ENCODE results near the gene RBFA. TPM values are rescaled to one million over a fixed set of nuclear protein-coding genes. Genes with fewer than 3 reads are reported as not detected.
"Not testable (repeated sequence)": the region's sequence is repeated elsewhere in the genome, so short reads cannot be mapped to it uniquely, and the experiment has no call there.

The RBFA gene
- total RNA-seq, 1 donor from 2014 or later, result 35.3 TPM

GRCh38 chr18:79988451-79989194, 45.6 kb upstream of the RBFA start, which contains the start of gene TXNL4A:
Gene TXNL4A, minus strand, starts transcription at chr18:79988563. Its CDS starts 171 bp downstream, at chr18:79988392.
- Mint-ChIP-seq H3K36me3 (peaks cover 9% of the 10 kb centered on the region), H3K27me3 (ENCODE audit: low read depth) (no peaks in the 10 kb centered on the region), H3K4me3 (peak within 1 kb of the TSS; percentile 93), H3K27ac (peak within 1 kb of the TSS; percentile 100), H3K9me3 (no peaks in the 10 kb centered on the region), H3K4me1 (peaks cover 28% of the 10 kb centered on the region)
- TF ChIP-seq, protein P1, sequence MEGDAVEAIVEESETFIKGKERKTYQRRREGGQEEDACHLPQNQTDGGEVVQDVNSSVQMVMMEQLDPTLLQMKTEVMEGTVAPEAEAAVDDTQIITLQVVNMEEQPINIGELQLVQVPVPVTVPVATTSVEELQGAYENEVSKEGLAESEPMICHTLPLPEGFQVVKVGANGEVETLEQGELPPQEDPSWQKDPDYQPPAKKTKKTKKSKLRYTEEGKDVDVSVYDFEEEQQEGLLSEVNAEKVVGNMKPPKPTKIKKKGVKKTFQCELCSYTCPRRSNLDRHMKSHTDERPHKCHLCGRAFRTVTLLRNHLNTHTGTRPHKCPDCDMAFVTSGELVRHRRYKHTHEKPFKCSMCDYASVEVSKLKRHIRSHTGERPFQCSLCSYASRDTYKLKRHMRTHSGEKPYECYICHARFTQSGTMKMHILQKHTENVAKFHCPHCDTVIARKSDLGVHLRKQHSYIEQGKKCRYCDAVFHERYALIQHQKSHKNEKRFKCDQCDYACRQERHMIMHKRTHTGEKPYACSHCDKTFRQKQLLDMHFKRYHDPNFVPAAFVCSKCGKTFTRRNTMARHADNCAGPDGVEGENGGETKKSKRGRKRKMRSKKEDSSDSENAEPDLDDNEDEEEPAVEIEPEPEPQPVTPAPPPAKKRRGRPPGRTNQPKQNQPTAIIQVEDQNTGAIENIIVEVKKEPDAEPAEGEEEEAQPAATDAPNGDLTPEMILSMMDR (IDR thresholded peaks at IDR 0.05; ENCODE audit: unreplicated experiment), result no peak
- peak; percentile 50 to 75 for DNase-seq (ENCODE audit: low spot score in 2 of 2, unreplicated experiment in 2 of 2)

DNA sequence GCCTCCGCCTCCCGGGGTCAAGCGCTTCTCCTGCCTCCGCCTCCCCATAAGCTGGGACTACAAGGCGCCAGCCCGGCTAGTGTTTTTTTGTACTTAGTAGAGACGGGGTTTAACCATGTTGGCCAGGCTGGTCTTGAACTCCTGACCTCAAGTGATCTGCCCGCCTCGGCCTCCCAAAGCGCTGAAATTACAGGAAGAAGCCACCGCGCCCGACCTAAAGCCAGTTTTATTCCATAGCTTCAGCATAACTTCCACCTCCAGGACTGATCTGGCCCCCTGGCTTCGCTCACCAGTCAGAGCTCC, 45.1 kb upstream of the RBFA start:
- no peaks in the 10 kb centered on the region for H3K9me3 Mint-ChIP-seq
- TF ChIP-seq, protein P1 (IDR thresholded peaks at IDR 0.05; ENCODE audit: unreplicated experiment), result no peak
- H3K36me3 Mint-ChIP-seq, result peaks cover 6% of the 10 kb centered on the region
- H3K4me1 Mint-ChIP-seq, result peaks cover 28% of the 10 kb centered on the region
- H3K27me3 Mint-ChIP-seq (ENCODE audit: low read depth), result no peaks in the 10 kb centered on the region
- peak overlapping the region; percentile 100 for H3K27ac Mint-ChIP-seq
- no peak for DNase-seq (ENCODE audit: low spot score in 2 of 2, unreplicated experiment in 2 of 2)
- H3K4me3 Mint-ChIP-seq, result peak overlapping the region; percentile 93

GRCh38 chr18:79991494-79991893, 42.7 kb upstream of the RBFA start:
- H3K4me3 Mint-ChIP-seq, result no peak overlapping the region
- TF ChIP-seq, protein P1 (IDR thresholded peaks at IDR 0.05; ENCODE audit: unreplicated experiment), result no peak

GRCh38 chr18:79999701-80000100, 34.5 kb upstream of the RBFA start:
- H3K36me3 Mint-ChIP-seq; DNase-seq (ENCODE audit: low spot score in 2 of 2, unreplicated experiment in 2 of 2); H3K27ac Mint-ChIP-seq; H3K27me3 Mint-ChIP-seq (ENCODE audit: low read depth); H3K4me3 Mint-ChIP-seq; H3K4me1 Mint-ChIP-seq: not testable (repeated sequence)
- peaks cover 16% of the 10 kb centered on the region for H3K9me3 Mint-ChIP-seq

More at GRCh38 chr18:79991494-79991893, 42.7 kb upstream of the RBFA start:
- Mint-ChIP-seq H3K9me3 (no peaks in the 10 kb centered on the region), H3K4me1 (peaks cover 22% of the 10 kb centered on the region), H3K36me3 (no peaks in the 10 kb centered on the region), H3K27me3 (ENCODE audit: low read depth) (no peaks in the 10 kb centered on the region), H3K27ac (no peak overlapping the region)
- no peak for DNase-seq (ENCODE audit: low spot score in 2 of 2, unreplicated experiment in 2 of 2)

- Mint-ChIP-seq H3K9me3 (peaks cover 16% of the 10 kb centered on the region), H3K27me3 (ENCODE audit: low read depth) (no peaks in the 10 kb centered on the region), H3K27ac (no peak overlapping the region), H3K4me3 (no peak overlapping the region), H3K36me3 (peaks cover 7% of the 10 kb centered on the region), H3K4me1 (no peaks in the 10 kb centered on the region)
- TF ChIP-seq, protein P1 (IDR thresholded peaks at IDR 0.05; ENCODE audit: unreplicated experiment), result no peak
- DNase-seq (ENCODE audit: low spot score in 2 of 2, unreplicated experiment in 2 of 2), result no peak
These were observed 33.4 kb upstream of the RBFA start for GRCh38 chr18:80000877-80001276.

GRCh38 chr18:80002468-80002867, 31.8 kb upstream of the RBFA start:
- peaks cover 22% of the 10 kb centered on the region for H3K9me3 Mint-ChIP-seq
- H3K4me3 Mint-ChIP-seq, result no peak overlapping the region
- no peaks in the 10 kb centered on the region for H3K4me1 Mint-ChIP-seq
- TF ChIP-seq, protein P1 (IDR thresholded peaks at IDR 0.05; ENCODE audit: unreplicated experiment), result no peak
- no peak for DNase-seq (ENCODE audit: low spot score in 2 of 2, unreplicated experiment in 2 of 2)
- no peaks in the 10 kb centered on the region for H3K27me3 Mint-ChIP-seq (ENCODE audit: low read depth)
- no peak overlapping the region for H3K27ac Mint-ChIP-seq
- H3K36me3 Mint-ChIP-seq, result peaks cover 7% of the 10 kb centered on the region
